ENCODE results near the gene TSPAN14. TPM values are rescaled to one million over a fixed set of nuclear protein-coding genes. Genes with fewer than 3 reads are reported as not detected.

The TSPAN14 gene
- total and polyA plus RNA-seq, 2 of the 8 experiments (the other 6 are each of a cell fraction or from before 2014, with no cell fraction given), result 47.4 to 57.8 TPM

GRCh38 chr10:80458263-80458625 is 4.1 kb downstream of the TSPAN14 start:
- Histone ChIP-seq H3K4me2 (ENCODE audit: insufficient read depth in 1 of 2, low read depth in 2 of 2, low read length in 2 of 2) (peak overlapping the region in 1 of 2 experiments; percentile 11; a peak in 1 of 4 replicates), H3K79me1 (ENCODE audit: low read depth, low read length) (peaks cover 23% of the 10 kb centered on the region), H3K36me3 (ENCODE audit: control insufficient read depth in 2 of 4, insufficient read depth in 4 of 4, low read length in 3 of 4) (no peaks in the 10 kb centered on the region), H3K4me3 (ENCODE audit: extremely low read depth in 1 of 4, insufficient read depth in 2 of 4, low read depth in 3 of 4, low read length in 4 of 4) (no peak overlapping the region), H3K56ac (replicated peaks; ENCODE audit: insufficient read length, low read depth, low read length) (no peak overlapping the region), H2BK5ac (ENCODE audit: low read depth, low read length) (peak overlapping the region; percentile 44; the same call in 1 of the 2 replicates), H3K18ac (ENCODE audit: extremely low read depth, low read length) (no peak overlapping the region; the same call in 1 of the 2 replicates), H3K23ac (ENCODE audit: insufficient read length) (no peak overlapping the region), H3K27me3 (replicated peaks in 1 of 4; ENCODE audit: control insufficient read depth in 3 of 4, extremely low read depth in 1 of 4, insufficient read depth in 3 of 4, low read length in 3 of 4) (no peaks in the 10 kb centered on the region; a peak in 1 of 7 replicates), H4K20me1 (replicated peaks in 1 of 2; ENCODE audit: control insufficient read depth in 1 of 2, insufficient read depth in 2 of 2, low read length in 2 of 2) (peaks cover 21 to 43% of the 10 kb centered on the region in 2 experiments), H4K5ac (ENCODE audit: insufficient read length, low read depth, low read length) (no peak overlapping the region), H3K9ac (replicated peaks in 1 of 4; ENCODE audit: extremely low read depth in 1 of 4, low read depth in 3 of 4, low read length in 3 of 4) (no peak overlapping the region), H3K14ac (ENCODE audit: insufficient read length) (no peak overlapping the region), H2AFZ (ENCODE audit: low read length) (no peak overlapping the region), H2BK12ac (ENCODE audit: low read depth, low read length) (no peak overlapping the region), H3K27ac (ENCODE audit: low read depth, low read length) (no peak overlapping the region), H3K9me3 (ENCODE audit: insufficient read depth in 2 of 2, low read depth in 1 of 2, low read length in 1 of 2) (no peaks in the 10 kb centered on the region), H3K4me1 (replicated peaks in 1 of 4; ENCODE audit: control insufficient read depth in 3 of 4, insufficient read depth in 4 of 4, low read length in 3 of 4) (peaks cover 35 to 53% (median 47%) of the 10 kb centered on the region in 4 experiments), H4K91ac (replicated peaks; ENCODE audit: insufficient read length, low read length) (no peak overlapping the region), H2BK15ac (ENCODE audit: low read length) (no peak overlapping the region), H2BK120ac (replicated peaks; ENCODE audit: low read depth, low read length) (no peak overlapping the region), H2AK5ac (ENCODE audit: low read depth, low read length) (0 out of 2 replicates have a peak overlapping the region, but pooled peaks have one; percentile 16), H3K4ac (replicated peaks; ENCODE audit: insufficient read length, low read depth, low read length) (no peak overlapping the region), H3K23me2 (ENCODE audit: low read depth, low read length) (peaks cover 9% of the 10 kb centered on the region; the same call in 1 of the 2 replicates), H2BK20ac (ENCODE audit: low read length) (no peak overlapping the region), H4K8ac (ENCODE audit: extremely low read depth, insufficient read depth, low read length) (no peak overlapping the region), H3K79me2 (ENCODE audit: control insufficient read depth in 1 of 2, insufficient read depth in 2 of 2, low read length in 2 of 2) (peaks cover 16 to 80% of the 10 kb centered on the region in 2 experiments)
- ChIA-PET CTCF (ENCODE audit: partially characterized antibody) (interaction anchor here (0.6 to 38.4 kb wide), 9 partner anchors 7 to 85 kb away, joined by 3 to 1263 read pairs (median 9); partner anchors contain the start of gene TSPAN14), POLR2A (ENCODE audit: partially characterized antibody) (interaction anchor here (1.1 to 1.8 kb wide), 2 partner anchors 9 to 10 kb away, joined by 3 to 4 read pairs; no protein-coding TSS in a partner anchor)
- no peak for DNase-seq (ENCODE audit: low read depth in 1 of 2, low spot score in 2 of 2)
- TF ChIP-seq SUZ12 (IDR thresholded peaks at IDR 0.05; ENCODE audit: low read length) (no peak), PHF8 (conservative IDR thresholded peaks at IDR 0.05; ENCODE audit: low read depth, low read length) (no peak), KDM5A (IDR thresholded peaks at IDR 0.05; ENCODE audit: low read length) (no peak), CREB1 (IDR thresholded peaks at IDR 0.05) (no peak)
- TF ChIP-seq, protein P1, sequence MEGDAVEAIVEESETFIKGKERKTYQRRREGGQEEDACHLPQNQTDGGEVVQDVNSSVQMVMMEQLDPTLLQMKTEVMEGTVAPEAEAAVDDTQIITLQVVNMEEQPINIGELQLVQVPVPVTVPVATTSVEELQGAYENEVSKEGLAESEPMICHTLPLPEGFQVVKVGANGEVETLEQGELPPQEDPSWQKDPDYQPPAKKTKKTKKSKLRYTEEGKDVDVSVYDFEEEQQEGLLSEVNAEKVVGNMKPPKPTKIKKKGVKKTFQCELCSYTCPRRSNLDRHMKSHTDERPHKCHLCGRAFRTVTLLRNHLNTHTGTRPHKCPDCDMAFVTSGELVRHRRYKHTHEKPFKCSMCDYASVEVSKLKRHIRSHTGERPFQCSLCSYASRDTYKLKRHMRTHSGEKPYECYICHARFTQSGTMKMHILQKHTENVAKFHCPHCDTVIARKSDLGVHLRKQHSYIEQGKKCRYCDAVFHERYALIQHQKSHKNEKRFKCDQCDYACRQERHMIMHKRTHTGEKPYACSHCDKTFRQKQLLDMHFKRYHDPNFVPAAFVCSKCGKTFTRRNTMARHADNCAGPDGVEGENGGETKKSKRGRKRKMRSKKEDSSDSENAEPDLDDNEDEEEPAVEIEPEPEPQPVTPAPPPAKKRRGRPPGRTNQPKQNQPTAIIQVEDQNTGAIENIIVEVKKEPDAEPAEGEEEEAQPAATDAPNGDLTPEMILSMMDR (IDR thresholded peaks at IDR 0.05; ENCODE audit: control extremely low read depth in 1 of 3, insufficient read depth in 1 of 3, low read depth in 1 of 3, low read length in 3 of 3), result no peak
- no peak for FAIRE-seq
- 85% methylated on average over 4 of the region's 4 CpGs; no CpG with 5 or more reads in 1 of the 2 experiments for WGBS, 2 experiments (ENCODE audit: extremely low coverage in 1 of 2, insufficient coverage in 1 of 2, insufficient read length in 1 of 2, insufficient replicate concordance in 2 of 2, low coverage in 1 of 2, low lambda C conversion rate in 2 of 2, missing lambda C conversion rate in 1 of 2)
